ENCODE data around the gene SLAIN2. TPM values are rescaled to one million over a fixed set of nuclear protein-coding genes. Genes with fewer than 3 reads are reported as not detected.

Gene SLAIN2
- total RNA-seq, 4 donors from 2014 or later = 28.4 to 355 (median 55.8) TPM

GRCh38 chr4:48403358-48403757 is 62.0 kb downstream of the SLAIN2 start:
- no peak for DNase-seq
- WGBS, 2 donors (ENCODE audit: low coverage in 1 of 2) = 100% methylated on average over 4 of the region's 5 CpGs; no CpG with 5 or more reads in 1 of the 2 donors
- intact Hi-C loops (cut with DNase I; ENCODE audit: low total_unique reads) (no loop called here), in situ Hi-C loops (cut with MboI; ENCODE audit: low pct_ligation_motif_present in 1 of 4, low pct_unique_long_range_greater_than_20kb in 1 of 4, low sequenced_read_pairs in 3 of 4) (no loop called here)
- no peak overlapping the region for H3K27ac ChIP-seq
- no peaks in the 10 kb centered on the region for H3K9me3 ChIP-seq
- no peaks in the 10 kb centered on the region for H3K27me3 ChIP-seq
- TF ChIP-seq POLR2AphosphoS5 (IDR thresholded peaks at IDR 0.05) (no peak), POLR2A (IDR thresholded peaks at IDR 0.05) (no peak), EP300 (IDR thresholded peaks at IDR 0.05; ENCODE audit: low read depth) (no peak), CTCF (IDR thresholded peaks at IDR 0.05) (no peak)
- no peaks in the 10 kb centered on the region for H3K4me1 ChIP-seq
- peaks cover 0 to 6% (median 0%) of the 10 kb centered on the region in 4 donors for H3K36me3 ChIP-seq
- no peak overlapping the region for H3K4me3 ChIP-seq

DNA sequence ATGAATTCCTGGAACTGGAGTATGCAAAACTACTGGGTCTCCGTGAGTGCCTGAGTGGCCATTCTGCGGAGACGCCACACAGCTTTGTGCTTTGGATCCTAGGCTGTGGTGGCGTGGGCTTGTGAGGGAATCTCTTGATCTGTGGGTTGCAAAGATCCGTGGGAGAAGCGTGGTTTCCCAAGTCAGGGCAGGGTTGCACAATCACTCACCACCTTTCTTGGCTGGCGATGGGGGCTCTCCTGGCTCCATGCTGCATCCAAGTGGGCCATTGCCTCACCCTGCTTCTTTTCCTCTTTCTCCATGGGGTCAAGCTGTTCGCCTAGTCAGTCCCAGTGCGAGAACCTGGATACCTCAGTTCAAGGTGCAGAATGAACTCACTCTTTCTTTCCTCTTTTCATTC is 62.5 kb downstream of the SLAIN2 start:
- 93% methylated on average over 9 of the region's 9 CpGs; no CpG with 5 or more reads in 1 of the 2 donors for WGBS, 2 donors (ENCODE audit: low coverage in 1 of 2)
- in situ Hi-C loops (cut with MboI; ENCODE audit: low pct_ligation_motif_present in 1 of 4, low pct_unique_long_range_greater_than_20kb in 1 of 4, low sequenced_read_pairs in 3 of 4) = no loop called here
- intact Hi-C loops (cut with DNase I; ENCODE audit: low total_unique reads) = no loop called here

DNA sequence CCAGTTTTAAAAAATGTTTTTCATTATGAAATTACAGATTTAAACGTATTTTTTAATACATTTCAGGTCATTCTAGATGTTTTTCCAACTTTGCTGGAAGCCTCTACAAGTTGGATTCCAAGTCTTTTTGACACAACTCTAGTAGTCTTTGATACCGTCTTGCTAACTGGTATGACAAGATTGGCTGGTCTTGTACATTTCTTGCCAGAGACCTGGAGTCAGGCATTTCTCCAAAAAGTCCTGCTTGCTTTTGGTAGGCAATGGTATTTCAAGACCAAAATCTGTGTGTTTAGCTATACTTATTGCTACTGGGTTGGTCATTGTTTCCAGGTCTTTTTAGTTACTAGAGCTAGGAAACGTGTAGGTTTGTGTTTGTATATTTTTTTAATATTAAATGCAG is 64.6 kb downstream of the SLAIN2 start:
- peaks cover 0 to 6% (median 2%) of the 10 kb centered on the region in 4 donors for H3K36me3 ChIP-seq
- intact Hi-C loops (cut with DNase I; ENCODE audit: low total_unique reads) (no loop called here), in situ Hi-C loops (cut with MboI; ENCODE audit: low pct_ligation_motif_present in 1 of 4, low pct_unique_long_range_greater_than_20kb in 1 of 4, low sequenced_read_pairs in 3 of 4) (no loop called here)
- no peaks in the 10 kb centered on the region for H3K9me3 ChIP-seq
- no peaks in the 10 kb centered on the region for H3K4me1 ChIP-seq
- DNase-seq = no peak
- 95 to 98% methylated on average over 3 of the region's 3 CpGs for WGBS, 2 donors (ENCODE audit: low coverage in 1 of 2)
- H3K4me3 ChIP-seq = no peak overlapping the region
- TF ChIP-seq POLR2A (IDR thresholded peaks at IDR 0.05) = no peak
- TF ChIP-seq EP300 (IDR thresholded peaks at IDR 0.05; ENCODE audit: low read depth) = no peak
- TF ChIP-seq POLR2AphosphoS5 (IDR thresholded peaks at IDR 0.05) = no peak
- no peak for TF ChIP-seq CTCF (IDR thresholded peaks at IDR 0.05)
- no peaks in the 10 kb centered on the region for H3K27me3 ChIP-seq
- no peak overlapping the region for H3K27ac ChIP-seq

More for the DNA sequence above, 62.5 kb downstream of the SLAIN2 start:
- Histone ChIP-seq H3K4me3 (no peak overlapping the region), H3K36me3 (peaks cover 0 to 6% (median 0%) of the 10 kb centered on the region in 4 donors), H3K27me3 (no peaks in the 10 kb centered on the region), H3K27ac (no peak overlapping the region), H3K9me3 (no peaks in the 10 kb centered on the region), H3K4me1 (no peaks in the 10 kb centered on the region)
- TF ChIP-seq POLR2A (IDR thresholded peaks at IDR 0.05) = no peak
- TF ChIP-seq EP300 (IDR thresholded peaks at IDR 0.05; ENCODE audit: low read depth) = no peak
- TF ChIP-seq POLR2AphosphoS5 (IDR thresholded peaks at IDR 0.05) = no peak
- TF ChIP-seq CTCF (IDR thresholded peaks at IDR 0.05) = no peak
- DNase-seq = no peak

- in situ Hi-C loops (cut with MboI; ENCODE audit: low pct_ligation_motif_present in 1 of 4, low pct_unique_long_range_greater_than_20kb in 1 of 4, low sequenced_read_pairs in 3 of 4) (no loop called here), intact Hi-C loops (cut with DNase I; ENCODE audit: low total_unique reads) (no loop called here)
- peaks cover 0 to 4% (median 0%) of the 10 kb centered on the region in 4 donors for H3K36me3 ChIP-seq
- WGBS, 2 donors (ENCODE audit: low coverage in 1 of 2) = 67 to 70% methylated on average over 4 of the region's 4 CpGs
- TF ChIP-seq EP300 (IDR thresholded peaks at IDR 0.05; ENCODE audit: low read depth) = no peak
- H3K4me1 ChIP-seq = no peaks in the 10 kb centered on the region
- H3K4me3 ChIP-seq = no peak overlapping the region
- no peaks in the 10 kb centered on the region for H3K9me3 ChIP-seq
- no peaks in the 10 kb centered on the region for H3K27me3 ChIP-seq
- DNase-seq = no peak
- H3K27ac ChIP-seq = no peak overlapping the region
Observed at GRCh38 chr4:48409203-48409602, 67.9 kb downstream of the SLAIN2 start.

DNA sequence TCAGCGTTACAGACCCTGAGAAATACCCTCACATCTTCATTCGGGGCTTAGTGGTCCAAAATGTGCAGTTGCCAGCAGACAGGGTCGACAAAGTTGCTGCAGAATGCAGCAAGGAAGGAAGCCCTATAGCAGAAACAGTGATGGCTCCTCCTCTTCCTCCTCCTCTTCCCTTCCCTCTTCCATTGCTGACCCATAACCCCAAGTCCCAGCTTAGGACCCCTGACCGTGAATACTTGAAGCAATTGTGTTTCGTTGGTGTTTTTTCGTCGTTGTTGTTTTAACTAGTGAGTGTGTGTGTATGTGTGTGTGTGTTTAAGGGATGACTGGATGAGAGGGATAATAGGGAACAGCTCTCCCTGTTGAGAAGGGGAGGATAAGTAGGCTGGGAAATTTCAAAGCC is 69.5 kb downstream of the SLAIN2 start:
- 80 to 89% methylated on average over 2 to 7 of the region's 7 CpGs for WGBS, 2 donors (ENCODE audit: low coverage in 1 of 2)
- H3K36me3 ChIP-seq = peaks cover 0 to 4% (median 0%) of the 10 kb centered on the region in 4 donors
- H3K27me3 ChIP-seq = no peaks in the 10 kb centered on the region
- in situ Hi-C loops (cut with MboI; ENCODE audit: low pct_ligation_motif_present in 1 of 4, low pct_unique_long_range_greater_than_20kb in 1 of 4, low sequenced_read_pairs in 3 of 4) = no loop called here
- DNase-seq = no peak
- no peak overlapping the region for H3K4me3 ChIP-seq
- no peaks in the 10 kb centered on the region for H3K4me1 ChIP-seq
- TF ChIP-seq POLR2AphosphoS5 (IDR thresholded peaks at IDR 0.05) (no peak), EP300 (IDR thresholded peaks at IDR 0.05; ENCODE audit: low read depth) (no peak), CTCF (IDR thresholded peaks at IDR 0.05) (no peak), POLR2A (IDR thresholded peaks at IDR 0.05) (no peak)
- no peak overlapping the region for H3K27ac ChIP-seq
- intact Hi-C loops (cut with DNase I; ENCODE audit: low total_unique reads) = no loop called here
- no peaks in the 10 kb centered on the region for H3K9me3 ChIP-seq

All from transverse colon (tissue), 4 donors.